MM.1S (cell line): ENCODE results near the gene COX14.
A peak's percentile ranks its signal among the peaks of the same experiment; 100 is the strongest.

Source experiments
- DNase-seq: peaks from one replicate; pipeline ENCODE4 v3.0.0-alpha.2; 2015
- H2AFZ ChIP-seq: fragments of 300-600 bp; sonication (generic); 2 replicates; pipeline ENCODE4 v1.6.0; 2016; ENCODE audit warnings: antibody characterized with exemption, low read length
- H3F3A ChIP-seq: fragments of 300-600 bp; sonication (generic); 2 replicates; pipeline ENCODE4 v1.6.1; 2016; ENCODE audit warnings: mild to moderate bottlenecking, antibody characterized with exemption, low read length, moderate library complexity, mixed read lengths; ENCODE audit not compliant: insufficient read depth
- H3K27ac ChIP-seq: fragments of 300-600 bp; sonication (generic); 2 replicates; pipeline ENCODE4 v1.5.1; 2016; ENCODE audit warnings: mild to moderate bottlenecking, low read length
- H3K27me3 ChIP-seq: fragments of 300-600 bp; sonication (generic); replicated peaks from 2 replicates; pipeline ENCODE4 v1.6.0; 2016; ENCODE audit warnings: low read length; ENCODE audit not compliant: insufficient read depth
- H3K36me3 ChIP-seq: fragments of 300-600 bp; sonication (generic); replicated peaks from 2 replicates; pipeline ENCODE4 v1.6.1; 2016; ENCODE audit warnings: mild to moderate bottlenecking, low read length, mixed read lengths; ENCODE audit not compliant: insufficient read depth
- H3K4me1 ChIP-seq: fragments of 300-600 bp; sonication (generic); 2 replicates; pipeline ENCODE4 v1.6.1; 2016; ENCODE audit warnings: low read length, mixed read lengths
- H3K4me2 ChIP-seq: fragments of 300-600 bp; sonication (generic); 2 replicates; pipeline ENCODE4 v1.6.0; 2016; ENCODE audit warnings: low read depth, low read length
- H3K4me3 ChIP-seq: fragments of 300-600 bp; sonication (generic); 2 replicates; pipeline ENCODE4 v1.5.1; 2016; ENCODE audit warnings: low read length, mixed read lengths
- H3K79me2 ChIP-seq: fragments of 300-600 bp; sonication (generic); 2 replicates; pipeline ENCODE4 v1.6.1; 2016; ENCODE audit warnings: mixed run types, low read length, mixed read lengths
- H3K9ac ChIP-seq: fragments of 300-600 bp; sonication (generic); 2 replicates; pipeline ENCODE4 v1.6.1; 2016; ENCODE audit warnings: low read length, mixed read lengths
- H3K9me2 ChIP-seq: fragments of 300-600 bp; sonication (generic); replicated peaks from 2 replicates; pipeline ENCODE4 v1.6.1; 2016; ENCODE audit warnings: mild to moderate bottlenecking, low read length, mixed read lengths; ENCODE audit not compliant: insufficient read depth
- H3K9me3 ChIP-seq: fragments of 300-600 bp; sonication (generic); replicated peaks from 2 replicates; pipeline ENCODE4 v1.6.1; 2016; ENCODE audit warnings: mild to moderate bottlenecking, low read length, mixed read lengths; ENCODE audit not compliant: insufficient read depth
- H4K20me1 ChIP-seq: fragments of 300-600 bp; sonication (generic); 2 replicates; pipeline ENCODE4 v1.6.1; 2016; ENCODE audit warnings: mild to moderate bottlenecking, low read length, moderate library complexity, mixed read lengths; ENCODE audit not compliant: insufficient read depth
- CTCF ChIP-seq: fragments of 300-600 bp; sonication (generic); IDR thresholded peaks from 2 replicates; pipeline ENCODE4 v1.5.1; 2016; ENCODE audit warnings: antibody characterized with exemption, low read length, mixed read lengths
- EZH2 ChIP-seq: fragments of 300-600 bp; sonication (generic); optimal IDR thresholded peaks from 2 replicates; pipeline ENCODE3; 2017; ENCODE audit warnings: low read depth, mild to moderate bottlenecking, antibody characterized with exemption, low read length, mixed read lengths
- EZH2phosphoT487 ChIP-seq: fragments of 300-600 bp; sonication (generic); IDR thresholded peaks from 2 replicates; pipeline ENCODE4 v1.6.1; 2018; ENCODE audit warnings: antibody characterized with exemption, low read length

The COX14 gene

DNA sequence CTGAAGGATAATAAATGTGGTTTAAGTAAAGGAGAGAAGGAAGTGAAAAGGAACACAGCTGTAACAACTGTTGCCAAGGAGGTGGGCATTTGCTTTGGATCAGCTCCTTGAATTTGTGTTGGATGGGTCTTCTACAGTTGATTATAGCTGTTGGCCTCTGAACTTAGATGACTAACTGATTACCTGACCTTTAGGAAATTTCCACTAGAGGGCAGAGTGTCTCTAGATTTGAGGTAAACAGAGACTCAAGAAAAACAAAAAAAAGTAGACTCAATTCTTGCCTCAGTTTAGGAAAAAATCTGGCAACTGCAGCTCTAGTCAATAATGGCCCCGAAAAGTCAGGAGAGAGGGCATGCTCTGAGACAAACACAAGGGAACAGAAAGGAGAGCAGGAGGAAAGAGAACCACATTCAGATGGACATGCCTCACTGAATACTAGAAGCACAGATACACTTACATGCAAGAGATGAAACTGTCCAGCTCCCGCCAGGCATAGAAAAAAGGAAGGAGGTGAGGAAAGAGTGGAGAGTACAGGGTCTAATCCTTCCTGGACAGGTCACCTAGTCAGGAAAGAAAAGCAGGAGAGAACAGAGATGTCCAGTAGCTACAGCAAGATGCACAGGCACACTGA, 20.6 kb downstream of the COX14 start:
- H3K9ac ChIP-seq = no peak overlapping the region
- no peaks in the 10 kb centered on the region; the same call in 1 of the 2 replicates for H3K36me3 ChIP-seq
- H3K4me3 ChIP-seq = no peak overlapping the region
- no peaks in the 10 kb centered on the region for H3K9me3 ChIP-seq
- H3K27me3 ChIP-seq = no peaks in the 10 kb centered on the region
- no peaks in the 10 kb centered on the region for H3K79me2 ChIP-seq
- no peaks in the 10 kb centered on the region for H4K20me1 ChIP-seq
- no peak overlapping the region for H3K4me2 ChIP-seq
- H3K4me1 ChIP-seq = no peaks in the 10 kb centered on the region
- no peak overlapping the region for H3K27ac ChIP-seq
- no peak overlapping the region for H2AFZ ChIP-seq
- no peaks in the 10 kb centered on the region for H3K9me2 ChIP-seq
- DNase-seq = peak; percentile 15
- no peak for TF ChIP-seq EZH2
- peak; percentile 48 for TF ChIP-seq CTCF
- no peaks in the 10 kb centered on the region for H3F3A ChIP-seq

DNA sequence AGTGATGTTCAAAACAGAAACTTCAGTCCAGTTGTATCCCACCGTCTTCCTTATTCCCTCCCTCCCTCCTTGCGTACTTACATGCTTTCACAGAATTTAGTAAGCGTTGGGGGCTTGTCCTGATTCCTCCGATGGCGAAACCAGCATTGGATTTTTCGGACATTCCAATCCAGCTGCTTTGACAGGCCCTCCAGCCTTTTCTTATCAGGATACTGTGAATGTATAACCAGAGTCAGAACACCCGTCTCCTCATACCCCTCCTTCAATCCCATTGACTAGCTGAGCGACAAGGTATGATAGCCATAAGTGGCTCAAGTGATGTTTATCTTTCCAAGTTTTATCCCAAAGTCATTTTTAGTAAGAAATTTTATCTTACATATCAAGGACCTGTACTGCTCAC, 31.0 kb downstream of the COX14 start:
- no peaks in the 10 kb centered on the region for H3K4me1 ChIP-seq
- H3K9me2 ChIP-seq = no peaks in the 10 kb centered on the region
- no peak overlapping the region for H3K4me3 ChIP-seq
- no peaks in the 10 kb centered on the region for H3F3A ChIP-seq
- H3K27ac ChIP-seq = no peak overlapping the region
- H3K4me2 ChIP-seq = no peak overlapping the region
- H3K27me3 ChIP-seq = no peaks in the 10 kb centered on the region
- no peak overlapping the region for H2AFZ ChIP-seq
- H4K20me1 ChIP-seq = no peaks in the 10 kb centered on the region
- TF ChIP-seq EZH2phosphoT487 (no peak), CTCF (no peak), EZH2 (no peak)
- no peak overlapping the region for H3K9ac ChIP-seq
- no peaks in the 10 kb centered on the region for H3K36me3 ChIP-seq
- no peaks in the 10 kb centered on the region for H3K9me3 ChIP-seq
- DNase-seq = no peak
- no peaks in the 10 kb centered on the region for H3K79me2 ChIP-seq

DNA sequence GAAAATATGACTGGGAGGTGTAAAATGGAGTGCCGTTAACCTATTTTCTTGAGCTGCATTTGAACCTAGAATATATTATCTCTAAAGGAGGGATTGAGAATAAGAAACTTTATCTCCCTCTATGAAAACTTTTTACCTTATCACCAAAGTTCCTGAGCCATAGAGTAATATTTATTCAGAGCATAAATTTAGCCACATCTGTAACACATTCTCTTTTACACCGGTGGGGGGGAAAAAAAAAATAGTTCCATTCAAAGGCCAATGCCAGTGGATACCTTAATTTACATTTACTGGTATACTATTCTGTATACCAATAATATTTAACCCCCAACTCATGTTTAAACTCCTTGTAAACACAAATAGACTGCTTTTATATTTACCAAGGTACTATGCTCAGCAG, 33.4 kb downstream of the COX14 start:
- Histone ChIP-seq H3K4me3 (no peak overlapping the region), H3K9ac (no peak overlapping the region), H3K27me3 (no peaks in the 10 kb centered on the region), H3K9me2 (no peaks in the 10 kb centered on the region), H2AFZ (no peak overlapping the region), H3K9me3 (no peaks in the 10 kb centered on the region), H3K79me2 (no peaks in the 10 kb centered on the region), H3K4me1 (no peaks in the 10 kb centered on the region), H3K4me2 (no peak overlapping the region), H4K20me1 (no peaks in the 10 kb centered on the region), H3F3A (no peaks in the 10 kb centered on the region), H3K27ac (no peak overlapping the region), H3K36me3 (no peaks in the 10 kb centered on the region)
- TF ChIP-seq EZH2 (no peak), EZH2phosphoT487 (no peak), CTCF (no peak)
- no peak for DNase-seq
